COR-L47 (cell line): ENCODE results near the gene CCDC50.

Source experiments
- DNase-seq: peaks from one replicate; lab custom pipeline; 2025; lab: John Stamatoyannopoulos, UW

Gene CCDC50

GRCh38 chr3:191350396-191351090 lies 21.3 kb downstream of the CCDC50 start:
- DNase-seq = no peak

- DNase-seq = no peak
Observed at GRCh38 chr3:191352014-191352413, 22.8 kb downstream of the CCDC50 start.

- no peak for DNase-seq
Observed at GRCh38 chr3:191353022-191353777, 24.0 kb downstream of the CCDC50 start.

- no peak for DNase-seq
Observed at GRCh38 chr3:191355406-191355805, 26.2 kb downstream of the CCDC50 start.

- DNase-seq = no peak
Observed at GRCh38 chr3:191356631-191357439, 27.6 kb downstream of the CCDC50 start.

GRCh38 chr3:191357909-191358308 lies 28.7 kb downstream of the CCDC50 start:
- no peak for DNase-seq

GRCh38 chr3:191358929-191359328 lies 29.7 kb downstream of the CCDC50 start:
- DNase-seq = no peak

- DNase-seq = no peak
Observed at GRCh38 chr3:191360620-191361019, 31.4 kb downstream of the CCDC50 start.

GRCh38 chr3:191361456-191361855 lies 32.3 kb downstream of the CCDC50 start:
- DNase-seq = no peak

GRCh38 chr3:191362037-191362436 lies 32.8 kb downstream of the CCDC50 start:
- no peak for DNase-seq

- no peak for DNase-seq
Observed at GRCh38 chr3:191362524-191363090, 33.4 kb downstream of the CCDC50 start.

- no peak for DNase-seq
Observed at GRCh38 chr3:191363221-191363620, 34.0 kb downstream of the CCDC50 start.

- no peak for DNase-seq
Observed at GRCh38 chr3:191366675-191367074, 37.5 kb downstream of the CCDC50 start.

GRCh38 chr3:191368755-191369615 lies 39.8 kb downstream of the CCDC50 start:
- DNase-seq = no peak

- DNase-seq = no peak
Observed at GRCh38 chr3:191369616-191370010, 40.4 kb downstream of the CCDC50 start.

GRCh38 chr3:191372122-191372521 lies 42.9 kb downstream of the CCDC50 start:
- no peak for DNase-seq

- no peak for DNase-seq
Observed at GRCh38 chr3:191373327-191373726, 44.1 kb downstream of the CCDC50 start.

- DNase-seq = no peak
Observed at GRCh38 chr3:191376516-191377141, 47.4 kb downstream of the CCDC50 start.

- DNase-seq = no peak
Observed at GRCh38 chr3:191378142-191378812, 49.1 kb downstream of the CCDC50 start.

- no peak for DNase-seq
Observed at GRCh38 chr3:191379446-191379845, 50.3 kb downstream of the CCDC50 start.
